GM18868 (cell line): ENCODE measurements around the gene EFCAB8.
"Not testable (repeated sequence)": the region's sequence is repeated elsewhere in the genome, so short reads cannot be mapped to it uniquely, and the experiment has no call there.

Source experiments
- ATAC-seq: cut with Tn5 transposase; IDR thresholded peaks from one replicate; pipeline ENCODE4 v1.9.1; 2021; ENCODE audit warnings: mild to moderate bottlenecking, moderate library complexity; ENCODE audit not compliant: unreplicated experiment

Gene EFCAB8

GRCh38 chr20:32969356-32970114 lies 110.8 kb downstream of the EFCAB8 start:
- ATAC-seq: no peak

- ATAC-seq: no peak
Observed at GRCh38 chr20:32970115-32970972, 111.6 kb downstream of the EFCAB8 start.

- ATAC-seq: no peak
Observed at GRCh38 chr20:32970973-32971300, 112.2 kb downstream of the EFCAB8 start.

GRCh38 chr20:32971703-32972161 lies 113.0 kb downstream of the EFCAB8 start:
- ATAC-seq: peak; percentile 14

GRCh38 chr20:32972181-32973076 lies 113.7 kb downstream of the EFCAB8 start:
- peak; percentile 90 for ATAC-seq

- no peak for ATAC-seq
Observed at GRCh38 chr20:32973077-32973717, 114.5 kb downstream of the EFCAB8 start.

GRCh38 chr20:32974204-32975064 lies 115.7 kb downstream of the EFCAB8 start:
- not testable (repeated sequence) for ATAC-seq

GRCh38 chr20:32975121-32975520 lies 116.4 kb downstream of the EFCAB8 start:
- ATAC-seq: not testable (repeated sequence)

- no peak for ATAC-seq
Observed at GRCh38 chr20:32975698-32976674, 117.3 kb downstream of the EFCAB8 start.

GRCh38 chr20:32976746-32977145 lies 118.0 kb downstream of the EFCAB8 start:
- no peak for ATAC-seq

- no peak for ATAC-seq
Observed at GRCh38 chr20:32977281-32978008, 118.7 kb downstream of the EFCAB8 start.

- no peak for ATAC-seq
Observed at GRCh38 chr20:32978009-32978335, 119.2 kb downstream of the EFCAB8 start.

- no peak for ATAC-seq
Observed at GRCh38 chr20:32979201-32979998, 120.7 kb downstream of the EFCAB8 start.

GRCh38 chr20:32980131-32980941 lies 121.6 kb downstream of the EFCAB8 start:
- no peak for ATAC-seq

- no peak for ATAC-seq
Observed at GRCh38 chr20:32980990-32981389, 122.3 kb downstream of the EFCAB8 start.
